SK-N-SH treated with all-trans-retinoic acid at 6 μM for 48 hours (cell line): ENCODE measurements around the gene NFATC2IP.

Experiments used
- ATAC-seq: fragments of 200-7000 bp; cut with Tn5 transposase; 3 replicates; pipeline ENCODE4 v1.9.1; 2020; ENCODE audit warnings: mild to moderate bottlenecking, moderate library complexity
- ARNTL ChIP-seq: fragments of 450-650 bp; formaldehyde crosslinking; IDR thresholded peaks from 2 replicates; pipeline ENCODE4 v1.5.0; 2020; ENCODE audit warnings: low read depth, mild to moderate bottlenecking, moderate library complexity, borderline replicate concordance
- BACH2 ChIP-seq: fragments of 250-450 bp; sonication (Bioruptor Pico); IDR thresholded peaks from 2 replicates; pipeline ENCODE4 v1.9.0; 2021; ENCODE audit warnings: mild to moderate bottlenecking, borderline replicate concordance
- CSDC2 ChIP-seq: fragments of 250-450 bp; sonication (Bioruptor Pico); IDR thresholded peaks from 2 replicates; pipeline ENCODE4 v1.5.0; 2020; ENCODE audit warnings: mild to moderate bottlenecking, moderate library complexity
- GLIS3 ChIP-seq: fragments of 250-450 bp; sonication (Bioruptor Pico); IDR thresholded peaks from 2 replicates; pipeline ENCODE4 v1.5.0; 2020; ENCODE audit warnings: mild to moderate bottlenecking, moderate library complexity
- ISL1 ChIP-seq: fragments of 250-450 bp; sonication (Bioruptor Pico); IDR thresholded peaks from 2 replicates; pipeline ENCODE4 v2.1.2; 2022; ENCODE audit warnings: mild to moderate bottlenecking, moderate library complexity
- OSR1 ChIP-seq: fragments of 250-450 bp; sonication (Bioruptor Pico); IDR thresholded peaks from 2 replicates; pipeline ENCODE4 v1.8.0; 2022; ENCODE audit warnings: moderate library complexity, mild to moderate bottlenecking, inconsistent platforms
- PPARA ChIP-seq: fragments of 250-450 bp; sonication (Bioruptor Pico); IDR thresholded peaks from 2 replicates; pipeline ENCODE4 v1.5.0; 2020; ENCODE audit warnings: mild to moderate bottlenecking, borderline replicate concordance
- RARB ChIP-seq: fragments of 250-450 bp; sonication (Bioruptor Pico); IDR thresholded peaks from 2 replicates; pipeline ENCODE4 v1.8.0; 2021; ENCODE audit warnings: mild to moderate bottlenecking, moderate library complexity
- SNAI2 ChIP-seq: fragments of 250-450 bp; sonication (Bioruptor Pico); IDR thresholded peaks from 2 replicates; pipeline ENCODE4 v1.5.0; 2020; ENCODE audit warnings: mild to moderate bottlenecking, moderate library complexity
- TCF4 ChIP-seq: fragments of 250-450 bp; sonication (Bioruptor Pico); IDR thresholded peaks from 2 replicates; pipeline ENCODE4 v1.8.0; 2021; ENCODE audit warnings: mild to moderate bottlenecking, moderate library complexity, borderline replicate concordance
- ZC3H10 ChIP-seq: fragments of 250-450 bp; sonication (Bioruptor Pico); IDR thresholded peaks from 2 replicates; pipeline ENCODE4 v1.5.1; 2021; ENCODE audit warnings: mild to moderate bottlenecking, moderate library complexity
- ZFP3 ChIP-seq: fragments of 250-450 bp; sonication (Bioruptor Pico); IDR thresholded peaks from 2 replicates; pipeline ENCODE4 v1.5.0; 2020; ENCODE audit warnings: mild to moderate bottlenecking, moderate library complexity
- ZFP30 ChIP-seq: fragments of 450-650 bp; formaldehyde crosslinking; IDR thresholded peaks from 2 replicates; pipeline ENCODE4 v1.5.0; 2022; ENCODE audit warnings: mild to moderate bottlenecking, moderate library complexity
- ZNF70 ChIP-seq: fragments of 450-650 bp; formaldehyde crosslinking; IDR thresholded peaks from 2 replicates; pipeline ENCODE4 v1.5.0; 2020; ENCODE audit warnings: mild to moderate bottlenecking, moderate library complexity
- ZNF8 ChIP-seq: fragments of 450-650 bp; formaldehyde crosslinking; IDR thresholded peaks from 2 replicates; pipeline ENCODE4 v1.5.0; 2020; ENCODE audit warnings: mild to moderate bottlenecking, moderate library complexity
- TF ChIP-seq, protein P1 (sequence below): fragments of 250-450 bp; sonication (Bioruptor Pico); IDR thresholded peaks from 2 replicates; pipeline ENCODE4 v1.8.0; 2020; ENCODE audit warnings: mild to moderate bottlenecking, moderate library complexity, borderline replicate concordance
- TF ChIP-seq, protein P2 (sequence below): fragments of 250-450 bp; sonication (Bioruptor Pico); IDR thresholded peaks from 2 replicates; pipeline ENCODE4 v1.8.0; 2021; ENCODE audit warnings: low read depth, mild to moderate bottlenecking, moderate library complexity, borderline replicate concordance
- TF ChIP-seq, protein P3 (sequence below): fragments of 250-450 bp; sonication (Bioruptor Pico); IDR thresholded peaks from 2 replicates; pipeline ENCODE4 v1.5.1; 2021; ENCODE audit warnings: mild to moderate bottlenecking, moderate library complexity

Gene NFATC2IP

DNA sequence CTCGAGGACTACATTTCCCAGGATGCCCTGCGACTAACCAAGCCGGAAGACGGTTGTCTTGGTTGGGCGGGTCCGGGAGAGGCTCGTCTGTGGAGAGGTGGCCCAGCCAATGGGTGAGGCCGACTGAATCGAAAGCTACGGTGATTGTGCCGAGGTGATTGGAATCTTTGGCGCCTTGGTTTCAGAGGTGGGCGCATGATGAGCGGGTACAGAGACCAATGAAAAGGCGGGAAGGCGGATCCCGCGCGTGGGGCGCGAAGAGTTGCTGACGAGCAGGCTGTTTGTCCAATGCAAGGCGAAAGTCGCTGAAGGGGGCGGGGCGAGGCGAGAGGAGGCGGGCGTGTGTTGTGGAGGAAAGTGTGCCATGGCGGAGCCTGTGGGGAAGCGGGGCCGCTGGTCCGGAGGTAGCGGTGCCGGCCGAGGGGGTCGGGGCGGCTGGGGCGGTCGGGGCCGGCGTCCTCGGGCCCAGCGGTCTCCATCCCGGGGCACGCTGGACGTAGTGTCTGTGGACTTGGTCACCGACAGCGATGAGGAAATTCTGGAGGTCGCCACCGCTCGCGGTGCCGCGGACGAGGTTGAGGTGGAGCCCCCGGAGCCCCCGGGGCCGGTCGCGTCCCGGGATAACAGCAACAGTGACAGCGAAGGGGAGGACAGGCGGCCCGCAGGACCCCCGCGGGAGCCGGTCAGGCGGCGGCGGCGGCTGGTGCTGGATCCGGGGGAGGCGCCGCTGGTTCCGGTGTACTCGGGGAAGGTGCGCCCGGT lies at the start of gene NFATC2IP:
Gene NFATC2IP, plus strand, starts transcription at position 290 of the 762 bp plus-strand sequence. Its CDS starts 75 bp downstream, at position 365.
- peak; percentile 97 for ATAC-seq
- no peak for TF ChIP-seq ZNF70 (CRISPR knock-in tag)
- TF ChIP-seq ZFP3, result no peak
- no peak for TF ChIP-seq GLIS3 (CRISPR knock-in tag)
- TF ChIP-seq, protein P1, sequence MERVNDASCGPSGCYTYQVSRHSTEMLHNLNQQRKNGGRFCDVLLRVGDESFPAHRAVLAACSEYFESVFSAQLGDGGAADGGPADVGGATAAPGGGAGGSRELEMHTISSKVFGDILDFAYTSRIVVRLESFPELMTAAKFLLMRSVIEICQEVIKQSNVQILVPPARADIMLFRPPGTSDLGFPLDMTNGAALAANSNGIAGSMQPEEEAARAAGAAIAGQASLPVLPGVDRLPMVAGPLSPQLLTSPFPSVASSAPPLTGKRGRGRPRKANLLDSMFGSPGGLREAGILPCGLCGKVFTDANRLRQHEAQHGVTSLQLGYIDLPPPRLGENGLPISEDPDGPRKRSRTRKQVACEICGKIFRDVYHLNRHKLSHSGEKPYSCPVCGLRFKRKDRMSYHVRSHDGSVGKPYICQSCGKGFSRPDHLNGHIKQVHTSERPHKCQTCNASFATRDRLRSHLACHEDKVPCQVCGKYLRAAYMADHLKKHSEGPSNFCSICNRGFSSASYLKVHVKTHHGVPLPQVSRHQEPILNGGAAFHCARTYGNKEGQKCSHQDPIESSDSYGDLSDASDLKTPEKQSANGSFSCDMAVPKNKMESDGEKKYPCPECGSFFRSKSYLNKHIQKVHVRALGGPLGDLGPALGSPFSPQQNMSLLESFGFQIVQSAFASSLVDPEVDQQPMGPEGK, result no peak
- TF ChIP-seq ZNF8 (CRISPR knock-in tag), result no peak
- TF ChIP-seq ZFP30 (CRISPR knock-in tag), result no peak
- no peak for TF ChIP-seq TCF4 (CRISPR knock-in tag)
- TF ChIP-seq ZC3H10 (CRISPR knock-in tag), result no peak
- TF ChIP-seq ARNTL (CRISPR knock-in tag), result no peak
- no peak for TF ChIP-seq ISL1
- TF ChIP-seq, protein P2, sequence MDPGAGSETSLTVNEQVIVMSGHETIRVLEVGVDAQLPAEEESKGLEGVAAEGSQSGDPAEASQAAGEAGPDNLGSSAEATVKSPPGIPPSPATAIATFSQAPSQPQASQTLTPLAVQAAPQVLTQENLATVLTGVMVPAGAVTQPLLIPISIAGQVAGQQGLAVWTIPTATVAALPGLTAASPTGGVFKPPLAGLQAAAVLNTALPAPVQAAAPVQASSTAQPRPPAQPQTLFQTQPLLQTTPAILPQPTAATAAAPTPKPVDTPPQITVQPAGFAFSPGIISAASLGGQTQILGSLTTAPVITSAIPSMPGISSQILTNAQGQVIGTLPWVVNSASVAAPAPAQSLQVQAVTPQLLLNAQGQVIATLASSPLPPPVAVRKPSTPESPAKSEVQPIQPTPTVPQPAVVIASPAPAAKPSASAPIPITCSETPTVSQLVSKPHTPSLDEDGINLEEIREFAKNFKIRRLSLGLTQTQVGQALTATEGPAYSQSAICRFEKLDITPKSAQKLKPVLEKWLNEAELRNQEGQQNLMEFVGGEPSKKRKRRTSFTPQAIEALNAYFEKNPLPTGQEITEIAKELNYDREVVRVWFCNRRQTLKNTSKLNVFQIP (CRISPR knock-in tag), result no peak
- TF ChIP-seq OSR1 (CRISPR knock-in tag), result no peak

DNA sequence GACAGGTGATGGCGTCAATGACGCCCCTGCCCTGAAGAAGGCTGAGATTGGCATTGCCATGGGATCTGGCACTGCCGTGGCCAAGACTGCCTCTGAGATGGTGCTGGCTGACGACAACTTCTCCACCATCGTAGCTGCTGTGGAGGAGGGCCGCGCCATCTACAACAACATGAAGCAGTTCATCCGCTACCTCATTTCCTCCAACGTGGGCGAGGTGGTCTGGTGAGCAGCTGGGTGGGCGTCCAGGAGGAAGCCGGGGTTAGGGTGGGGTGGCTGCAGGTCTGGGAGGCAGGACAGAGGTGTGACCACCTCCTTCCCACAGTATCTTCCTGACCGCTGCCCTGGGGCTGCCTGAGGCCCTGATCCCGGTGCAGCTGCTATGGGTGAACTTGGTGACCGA lies 48.9 kb upstream of the NFATC2IP start:
- TF ChIP-seq ZFP3 (no peak), TCF4 (CRISPR knock-in tag) (no peak), ARNTL (CRISPR knock-in tag) (no peak), GLIS3 (CRISPR knock-in tag) (no peak), ZC3H10 (CRISPR knock-in tag) (no peak), ZNF70 (CRISPR knock-in tag) (no peak), ZFP30 (CRISPR knock-in tag) (no peak), ZNF8 (CRISPR knock-in tag) (no peak)
- TF ChIP-seq, protein P3, sequence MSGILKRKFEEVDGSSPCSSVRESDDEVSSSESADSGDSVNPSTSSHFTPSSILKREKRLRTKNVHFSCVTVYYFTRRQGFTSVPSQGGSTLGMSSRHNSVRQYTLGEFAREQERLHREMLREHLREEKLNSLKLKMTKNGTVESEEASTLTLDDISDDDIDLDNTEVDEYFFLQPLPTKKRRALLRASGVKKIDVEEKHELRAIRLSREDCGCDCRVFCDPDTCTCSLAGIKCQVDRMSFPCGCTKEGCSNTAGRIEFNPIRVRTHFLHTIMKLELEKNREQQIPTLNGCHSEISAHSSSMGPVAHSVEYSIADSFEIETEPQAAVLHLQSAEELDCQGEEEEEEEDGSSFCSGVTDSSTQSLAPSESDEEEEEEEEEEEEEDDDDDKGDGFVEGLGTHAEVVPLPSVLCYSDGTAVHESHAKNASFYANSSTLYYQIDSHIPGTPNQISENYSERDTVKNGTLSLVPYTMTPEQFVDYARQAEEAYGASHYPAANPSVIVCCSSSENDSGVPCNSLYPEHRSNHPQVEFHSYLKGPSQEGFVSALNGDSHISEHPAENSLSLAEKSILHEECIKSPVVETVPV (CRISPR knock-in tag), result no peak
- TF ChIP-seq, protein P2 (CRISPR knock-in tag), result no peak
- TF ChIP-seq, protein P1, result no peak
- ATAC-seq, result no peak

DNA sequence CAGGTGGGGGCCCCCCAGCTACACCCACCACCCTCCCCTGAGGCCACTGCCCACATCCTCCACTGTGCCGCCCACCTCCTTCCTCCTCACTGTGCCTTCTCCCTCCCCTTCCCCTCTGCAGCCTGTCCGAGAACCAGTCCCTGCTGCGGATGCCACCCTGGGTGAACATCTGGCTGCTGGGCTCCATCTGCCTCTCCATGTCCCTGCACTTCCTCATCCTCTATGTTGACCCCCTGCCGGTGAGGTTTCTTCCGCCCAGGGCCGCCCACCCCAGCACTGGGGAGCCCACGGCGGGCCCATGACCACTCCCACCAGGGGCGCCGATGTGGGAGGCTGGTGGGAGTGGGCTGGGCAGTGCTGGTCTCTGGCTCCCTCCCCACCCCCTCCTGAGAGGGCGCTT lies 47.8 kb upstream of the NFATC2IP start:
- TF ChIP-seq SNAI2 (CRISPR knock-in tag), result no peak
- TF ChIP-seq ZFP30 (CRISPR knock-in tag), result no peak
- no peak for TF ChIP-seq ISL1
- TF ChIP-seq RARB (CRISPR knock-in tag), result no peak
- no peak for TF ChIP-seq ZNF70 (CRISPR knock-in tag)
- TF ChIP-seq PPARA (CRISPR knock-in tag), result no peak
- TF ChIP-seq ARNTL (CRISPR knock-in tag), result no peak
- no peak for TF ChIP-seq CSDC2 (CRISPR knock-in tag)
- no peak for TF ChIP-seq ZC3H10 (CRISPR knock-in tag)
- TF ChIP-seq BACH2 (CRISPR knock-in tag), result no peak
- no peak for TF ChIP-seq OSR1 (CRISPR knock-in tag)
- peak; percentile 10; the same call in 2 of the 3 replicates for ATAC-seq
